Chondrocyte (in vitro differentiated cells): ENCODE measurements around the gene DDX11. TPM values are rescaled to one million over a fixed set of nuclear protein-coding genes. Genes with fewer than 3 reads are reported as not detected.
"Not testable (repeated sequence)": the region's sequence is repeated elsewhere in the genome, so short reads cannot be mapped to it uniquely, and the experiment has no call there.

Source experiments
- DNase-seq: peaks from one replicate; pipeline ENCODE4 v3.0.0; 2021; ENCODE audit warnings: mixed read lengths, low spot score
- H3K27ac Mint-ChIP-seq: one replicate; pipeline ENCODE4 v1.8.0; 2021; ENCODE audit warnings: mild to moderate bottlenecking, moderate library complexity, mixed read lengths; ENCODE audit not compliant: unreplicated experiment
- H3K27me3 Mint-ChIP-seq: 2 replicates; pipeline ENCODE4 v1.8.0; 2021; ENCODE audit warnings: low read depth, mixed read lengths
- H3K36me3 Mint-ChIP-seq: 2 replicates; pipeline ENCODE4 v1.8.0; 2021; ENCODE audit warnings: low read depth, mixed read lengths
- H3K4me1 Mint-ChIP-seq: 2 replicates; pipeline ENCODE4 v1.8.0; 2021; ENCODE audit warnings: low read depth, mild to moderate bottlenecking, mixed read lengths
- H3K4me3 Mint-ChIP-seq: one replicate; pipeline ENCODE4 v1.8.0; 2021; ENCODE audit warnings: mild to moderate bottlenecking, moderate library complexity, mixed read lengths; ENCODE audit not compliant: unreplicated experiment
- H3K9me3 Mint-ChIP-seq: 2 replicates; pipeline ENCODE4 v1.8.0; 2021; ENCODE audit warnings: low read depth, mixed read lengths
- total RNA-seq: library from RNA; stranded (reverse); gene quantifications from 3 replicates; pipeline ENCODE4 v1.2.1, GENCODE V29; 2021

DDX11 gene
- total RNA-seq, 1 donor from 2014 or later, result 25.9 TPM

GRCh38 chr12:31097819-31098218 lies 24.2 kb downstream of the DDX11 start:
- not testable (repeated sequence) for H3K4me3 Mint-ChIP-seq, H3K4me1 Mint-ChIP-seq, H3K27ac Mint-ChIP-seq, DNase-seq, H3K9me3 Mint-ChIP-seq, H3K27me3 Mint-ChIP-seq
- peaks cover 23% of the 10 kb centered on the region for H3K36me3 Mint-ChIP-seq

DNA sequence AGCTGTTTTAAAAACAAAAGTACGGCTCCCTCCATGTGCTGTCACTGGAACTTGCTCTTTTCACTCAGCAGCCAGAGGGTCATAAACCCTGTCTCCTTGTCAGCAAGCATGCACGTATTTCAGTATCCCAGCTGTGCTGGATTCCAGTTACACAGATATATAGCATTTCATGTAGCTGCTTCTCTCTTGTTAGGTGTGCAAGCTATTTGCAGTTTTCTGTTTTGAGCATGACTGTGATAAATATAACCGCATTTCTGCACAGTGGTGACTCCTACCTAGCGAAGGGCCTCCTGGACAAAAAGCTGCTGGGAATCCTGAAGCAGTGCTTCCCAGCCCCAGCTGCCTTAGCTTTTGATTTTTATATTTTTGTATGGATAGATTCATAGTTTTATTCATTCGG lies 24.7 kb downstream of the DDX11 start:
- H3K27me3 Mint-ChIP-seq, H3K27ac Mint-ChIP-seq, DNase-seq, H3K4me1 Mint-ChIP-seq, H3K4me3 Mint-ChIP-seq, H3K9me3 Mint-ChIP-seq: not testable (repeated sequence)
- H3K36me3 Mint-ChIP-seq, result peaks cover 23% of the 10 kb centered on the region

GRCh38 chr12:31098771-31099170 lies 25.1 kb downstream of the DDX11 start:
- H3K27me3 Mint-ChIP-seq, H3K4me1 Mint-ChIP-seq, H3K27ac Mint-ChIP-seq, DNase-seq, H3K4me3 Mint-ChIP-seq, H3K9me3 Mint-ChIP-seq: not testable (repeated sequence)
- peaks cover 27% of the 10 kb centered on the region for H3K36me3 Mint-ChIP-seq

DNA sequence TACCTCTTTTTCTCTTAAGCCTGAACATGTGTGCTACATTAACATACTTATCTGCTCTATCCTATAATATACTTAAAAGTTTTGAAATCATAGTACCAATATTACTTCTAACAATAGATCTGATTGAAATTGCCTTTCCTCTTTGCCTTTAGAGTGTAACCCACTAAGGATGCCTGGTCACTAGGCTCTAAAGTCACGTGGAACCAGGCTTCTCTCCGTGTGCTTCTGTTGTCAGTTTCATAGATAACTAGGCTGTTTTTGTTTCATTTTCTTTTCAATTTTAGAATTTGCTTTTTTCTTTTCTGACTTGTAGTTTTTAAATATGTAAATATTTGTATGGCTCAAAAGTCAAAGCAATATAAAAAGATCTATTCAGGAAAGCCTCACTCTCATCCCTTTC lies 25.8 kb downstream of the DDX11 start:
- H3K27ac Mint-ChIP-seq, H3K4me3 Mint-ChIP-seq, H3K27me3 Mint-ChIP-seq, H3K9me3 Mint-ChIP-seq, DNase-seq: not testable (repeated sequence)
- H3K36me3 Mint-ChIP-seq, result peaks cover 27% of the 10 kb centered on the region
- peaks cover 13% of the 10 kb centered on the region for H3K4me1 Mint-ChIP-seq

DNA sequence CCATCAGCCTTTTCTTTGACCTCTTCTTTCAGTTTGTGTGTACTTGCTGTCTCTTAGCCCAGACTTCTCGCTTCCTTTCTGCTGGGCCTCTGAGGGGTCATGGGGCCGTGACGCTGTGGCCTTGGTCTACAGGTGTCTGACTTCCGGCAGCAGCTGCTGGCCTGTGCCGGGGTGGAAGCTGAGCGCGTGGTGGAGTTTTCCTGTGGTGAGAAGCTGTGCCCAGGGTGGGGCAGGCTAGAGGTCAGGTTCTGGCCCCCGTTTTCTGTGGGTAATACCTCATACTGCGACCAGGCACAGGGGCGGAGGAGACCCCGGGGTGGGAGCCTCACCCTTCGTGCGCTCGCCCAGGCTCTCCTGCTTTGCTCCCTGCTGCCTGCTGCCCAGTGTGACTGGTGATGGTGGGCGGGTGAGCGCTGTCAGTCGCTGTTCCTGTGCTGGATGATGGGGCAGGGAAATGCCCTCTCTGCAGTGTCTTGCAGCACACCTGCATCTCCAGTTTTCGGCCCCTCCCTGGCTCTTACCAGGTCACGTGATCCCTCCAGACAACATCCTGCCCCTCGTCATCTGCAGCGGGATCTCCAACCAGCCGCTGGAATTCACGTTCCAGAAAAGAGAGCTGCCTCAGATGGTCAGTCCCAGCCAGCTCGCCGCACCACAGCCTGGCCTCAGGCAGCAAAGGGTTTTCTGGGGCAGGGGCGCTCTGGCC lies 27.0 kb downstream of the DDX11 start:
- H3K4me3 Mint-ChIP-seq, result not testable (repeated sequence)

DNA sequence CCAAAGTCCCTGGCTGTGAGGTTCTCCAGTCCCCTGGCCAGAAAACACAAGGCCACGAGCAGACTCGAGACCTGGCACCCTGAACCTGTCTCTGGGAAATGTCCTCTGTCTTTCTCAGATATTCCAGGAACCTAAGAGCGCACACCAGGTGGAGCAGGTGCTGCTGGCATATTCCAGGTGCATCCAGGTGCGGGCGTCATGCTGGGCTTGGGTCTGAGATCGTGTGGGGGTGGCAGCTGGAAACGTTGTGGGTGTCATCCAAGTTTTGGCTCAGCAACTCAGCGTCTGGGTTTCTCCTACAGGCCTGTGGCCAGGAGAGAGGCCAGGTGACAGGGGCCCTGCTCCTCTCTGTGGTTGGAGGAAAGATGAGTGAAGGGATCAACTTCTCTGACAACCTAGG lies 28.5 kb downstream of the DDX11 start:
- DNase-seq, H3K4me3 Mint-ChIP-seq, H3K27me3 Mint-ChIP-seq, H3K9me3 Mint-ChIP-seq, H3K27ac Mint-ChIP-seq: not testable (repeated sequence)
- Mint-ChIP-seq H3K36me3 (peaks cover 12% of the 10 kb centered on the region), H3K4me1 (peaks cover 14% of the 10 kb centered on the region)

More for the DNA sequence above, 27.0 kb downstream of the DDX11 start:
- H3K9me3 Mint-ChIP-seq, DNase-seq, H3K27me3 Mint-ChIP-seq, H3K27ac Mint-ChIP-seq: not testable (repeated sequence)
- Mint-ChIP-seq H3K36me3 (peaks cover 19% of the 10 kb centered on the region), H3K4me1 (peaks cover 14% of the 10 kb centered on the region)

- H3K9me3 Mint-ChIP-seq, H3K27me3 Mint-ChIP-seq, H3K27ac Mint-ChIP-seq, DNase-seq, H3K4me3 Mint-ChIP-seq: not testable (repeated sequence)
- Mint-ChIP-seq H3K4me1 (peaks cover 14% of the 10 kb centered on the region), H3K36me3 (peaks cover 12% of the 10 kb centered on the region)
Measured at GRCh38 chr12:31102596-31102995, 28.9 kb downstream of the DDX11 start.

DNA sequence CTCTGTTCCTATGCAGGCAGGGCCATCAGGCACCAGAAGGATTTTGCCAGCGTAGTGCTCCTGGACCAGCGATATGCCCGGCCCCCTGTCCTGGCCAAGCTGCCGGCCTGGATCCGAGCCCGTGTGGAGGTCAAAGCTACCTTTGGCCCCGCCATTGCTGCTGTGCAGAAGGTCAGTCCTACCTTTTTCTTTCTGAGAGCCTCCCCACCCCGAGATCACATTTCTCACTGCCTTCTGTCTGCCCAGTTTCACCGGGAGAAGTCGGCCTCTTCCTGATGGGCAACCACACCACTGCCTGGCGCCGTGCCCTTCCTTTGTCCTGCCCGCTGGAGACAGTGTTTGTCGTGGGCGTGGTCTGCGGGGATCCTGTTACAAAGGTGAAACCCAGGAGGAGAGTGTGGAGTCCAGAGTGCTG lies 29.9 kb downstream of the DDX11 start:
- not testable (repeated sequence) for DNase-seq, H3K27me3 Mint-ChIP-seq, H3K9me3 Mint-ChIP-seq, H3K4me3 Mint-ChIP-seq, H3K27ac Mint-ChIP-seq
- Mint-ChIP-seq H3K4me1 (peaks cover 14% of the 10 kb centered on the region), H3K36me3 (peaks cover 12% of the 10 kb centered on the region)

- DNase-seq, H3K36me3 Mint-ChIP-seq, H3K4me3 Mint-ChIP-seq, H3K27me3 Mint-ChIP-seq, H3K27ac Mint-ChIP-seq, H3K9me3 Mint-ChIP-seq: not testable (repeated sequence)
- H3K4me1 Mint-ChIP-seq, result peaks cover 14% of the 10 kb centered on the region
Measured at GRCh38 chr12:31104220-31104619, 30.6 kb downstream of the DDX11 start.

DNA sequence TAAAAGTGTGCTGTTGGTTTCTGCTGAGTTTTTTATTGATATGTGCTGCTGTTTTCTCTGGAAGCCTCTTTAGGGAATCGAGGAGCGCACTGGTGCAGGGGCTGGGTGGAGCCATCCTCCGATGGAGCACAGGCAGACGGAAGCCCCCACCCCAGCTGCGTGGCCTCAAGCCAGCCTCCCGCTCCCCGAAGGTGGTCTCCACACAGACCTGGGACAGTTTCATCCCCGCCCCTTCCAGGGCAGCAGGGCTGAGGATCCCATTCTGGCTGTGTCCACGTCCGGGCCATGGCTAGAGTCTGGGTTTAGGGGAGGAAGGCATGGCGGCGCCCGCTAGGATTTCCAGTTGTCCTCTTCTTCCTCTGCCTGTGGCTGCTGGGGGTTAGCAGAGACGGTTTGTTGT lies 31.1 kb downstream of the DDX11 start:
- H3K27ac Mint-ChIP-seq, DNase-seq, H3K4me3 Mint-ChIP-seq, H3K27me3 Mint-ChIP-seq, H3K36me3 Mint-ChIP-seq, H3K9me3 Mint-ChIP-seq: not testable (repeated sequence)
- peaks cover 14% of the 10 kb centered on the region for H3K4me1 Mint-ChIP-seq
